ENCODE results near the gene EIF5AL1.
"Not testable (repeated sequence)": the region's sequence is repeated elsewhere in the genome, so short reads cannot be mapped to it uniquely, and the experiment has no call there.

DNA sequence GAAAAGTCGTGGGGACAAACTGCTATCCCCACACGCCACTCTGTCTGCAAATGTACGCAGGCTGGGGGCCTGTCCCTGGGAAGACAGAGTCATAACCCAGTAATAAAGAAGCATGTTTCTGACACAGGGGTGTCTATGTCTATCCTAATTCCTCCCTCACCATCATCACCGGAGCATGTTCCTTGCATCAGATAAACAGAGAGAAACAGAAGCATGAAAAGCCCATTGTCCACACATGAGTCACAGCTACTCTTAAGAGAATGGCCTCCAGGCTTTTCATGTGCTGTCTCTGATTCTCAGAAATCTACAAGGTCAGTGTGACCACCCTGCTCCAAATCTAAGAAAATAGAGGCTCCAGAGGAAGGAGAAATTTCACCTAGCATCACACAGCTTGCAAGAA is 4.1 kb upstream of the EIF5AL1 start:
- TF ChIP-seq, protein P1, sequence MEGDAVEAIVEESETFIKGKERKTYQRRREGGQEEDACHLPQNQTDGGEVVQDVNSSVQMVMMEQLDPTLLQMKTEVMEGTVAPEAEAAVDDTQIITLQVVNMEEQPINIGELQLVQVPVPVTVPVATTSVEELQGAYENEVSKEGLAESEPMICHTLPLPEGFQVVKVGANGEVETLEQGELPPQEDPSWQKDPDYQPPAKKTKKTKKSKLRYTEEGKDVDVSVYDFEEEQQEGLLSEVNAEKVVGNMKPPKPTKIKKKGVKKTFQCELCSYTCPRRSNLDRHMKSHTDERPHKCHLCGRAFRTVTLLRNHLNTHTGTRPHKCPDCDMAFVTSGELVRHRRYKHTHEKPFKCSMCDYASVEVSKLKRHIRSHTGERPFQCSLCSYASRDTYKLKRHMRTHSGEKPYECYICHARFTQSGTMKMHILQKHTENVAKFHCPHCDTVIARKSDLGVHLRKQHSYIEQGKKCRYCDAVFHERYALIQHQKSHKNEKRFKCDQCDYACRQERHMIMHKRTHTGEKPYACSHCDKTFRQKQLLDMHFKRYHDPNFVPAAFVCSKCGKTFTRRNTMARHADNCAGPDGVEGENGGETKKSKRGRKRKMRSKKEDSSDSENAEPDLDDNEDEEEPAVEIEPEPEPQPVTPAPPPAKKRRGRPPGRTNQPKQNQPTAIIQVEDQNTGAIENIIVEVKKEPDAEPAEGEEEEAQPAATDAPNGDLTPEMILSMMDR (conservative IDR thresholded peaks at IDR 0.05 in 1 of 2, IDR thresholded peaks at IDR 0.05 in 1 of 2; ENCODE audit: extremely low read depth in 1 of 2, insufficient read depth in 1 of 2, low read depth in 1 of 2, low read length in 2 of 2): not testable (repeated sequence)
- TF ChIP-seq EZH2 (IDR thresholded peaks at IDR 0.05; ENCODE audit: borderline replicate concordance, low read length): not testable (repeated sequence)

All from mammary epithelial cell (primary cell).